ENCODE results near the gene PRRX2. TPM values are rescaled to one million over a fixed set of nuclear protein-coding genes. Genes with fewer than 3 reads are reported as not detected.

Gene PRRX2
- total RNA-seq, 1 donor = 27.5 TPM

DNA sequence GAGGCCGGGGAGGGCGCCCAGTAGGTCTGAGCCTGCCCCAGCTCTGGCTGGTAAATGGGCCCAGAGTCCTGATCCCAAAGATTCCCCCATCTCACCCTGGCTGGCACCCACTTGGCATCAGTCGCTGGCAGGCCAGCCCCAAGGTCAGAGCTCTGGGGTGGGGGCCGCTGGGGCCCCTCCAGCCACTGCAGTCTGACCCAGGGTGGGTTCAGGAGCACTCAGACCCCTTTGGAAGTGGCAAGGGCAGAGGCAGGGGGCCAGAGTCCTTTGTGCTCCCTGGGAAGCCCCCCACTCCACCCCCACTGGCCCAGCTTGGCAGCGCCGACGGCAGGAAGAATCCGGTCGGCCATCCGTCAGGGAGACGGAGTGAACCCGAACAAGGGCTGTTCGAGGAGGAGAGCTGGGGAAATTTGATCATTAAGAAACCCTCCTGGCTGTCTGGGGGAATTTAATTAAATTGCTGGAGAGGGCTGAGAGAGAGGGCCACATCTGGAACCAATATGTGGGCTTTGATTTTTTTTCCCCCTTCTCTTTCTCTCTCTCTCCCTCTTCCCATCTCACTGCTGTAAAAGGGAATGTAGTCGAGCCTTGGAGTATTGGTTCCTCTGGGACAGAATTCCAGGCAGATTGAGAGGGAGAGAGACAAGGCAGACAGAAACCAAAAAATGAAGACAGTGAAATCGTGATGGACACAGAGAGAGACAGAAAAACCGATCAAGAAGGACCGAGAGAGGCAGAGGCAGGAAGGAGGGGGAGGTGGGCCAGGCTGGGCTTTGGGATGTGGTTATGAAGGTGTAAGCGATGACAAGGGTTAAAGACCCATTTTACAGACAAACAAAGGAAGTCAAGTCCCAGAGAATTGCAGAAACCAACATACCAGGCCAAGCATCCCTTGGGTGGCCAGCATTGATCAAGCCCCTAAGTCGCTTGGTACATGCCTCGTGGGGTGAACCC lies 15.4 kb upstream of the PRRX2 start:
- Histone ChIP-seq H3K9me3 (ENCODE audit: low read depth, low read length) (no peaks in the 10 kb centered on the region), H3K79me2 (ENCODE audit: insufficient read depth, low read length) (no peaks in the 10 kb centered on the region), H2AFZ (ENCODE audit: low read length) (no peak overlapping the region), H3K4me3 (ENCODE audit: insufficient read depth, low read length) (no peak overlapping the region), H3K36me3 (ENCODE audit: insufficient read depth, low read length) (no peaks in the 10 kb centered on the region), H4K20me1 (ENCODE audit: insufficient read depth, low read length) (no peaks in the 10 kb centered on the region), H3K4me2 (ENCODE audit: insufficient read depth, low read length) (no peak overlapping the region), H3K27me3 (ENCODE audit: insufficient read depth, low read length) (no peaks in the 10 kb centered on the region), H3K27ac (ENCODE audit: low read depth, low read length) (no peak overlapping the region), H3K4me1 (ENCODE audit: insufficient read depth, low read length) (peaks cover 16% of the 10 kb centered on the region)
- DNase-seq (ENCODE audit: insufficient read length, low spot score, missing footprints) = no peak
- TF ChIP-seq, protein P1, sequence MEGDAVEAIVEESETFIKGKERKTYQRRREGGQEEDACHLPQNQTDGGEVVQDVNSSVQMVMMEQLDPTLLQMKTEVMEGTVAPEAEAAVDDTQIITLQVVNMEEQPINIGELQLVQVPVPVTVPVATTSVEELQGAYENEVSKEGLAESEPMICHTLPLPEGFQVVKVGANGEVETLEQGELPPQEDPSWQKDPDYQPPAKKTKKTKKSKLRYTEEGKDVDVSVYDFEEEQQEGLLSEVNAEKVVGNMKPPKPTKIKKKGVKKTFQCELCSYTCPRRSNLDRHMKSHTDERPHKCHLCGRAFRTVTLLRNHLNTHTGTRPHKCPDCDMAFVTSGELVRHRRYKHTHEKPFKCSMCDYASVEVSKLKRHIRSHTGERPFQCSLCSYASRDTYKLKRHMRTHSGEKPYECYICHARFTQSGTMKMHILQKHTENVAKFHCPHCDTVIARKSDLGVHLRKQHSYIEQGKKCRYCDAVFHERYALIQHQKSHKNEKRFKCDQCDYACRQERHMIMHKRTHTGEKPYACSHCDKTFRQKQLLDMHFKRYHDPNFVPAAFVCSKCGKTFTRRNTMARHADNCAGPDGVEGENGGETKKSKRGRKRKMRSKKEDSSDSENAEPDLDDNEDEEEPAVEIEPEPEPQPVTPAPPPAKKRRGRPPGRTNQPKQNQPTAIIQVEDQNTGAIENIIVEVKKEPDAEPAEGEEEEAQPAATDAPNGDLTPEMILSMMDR (IDR thresholded peaks at IDR 0.05; ENCODE audit: extremely low read depth, low read depth, low read length) = no peak

DNA sequence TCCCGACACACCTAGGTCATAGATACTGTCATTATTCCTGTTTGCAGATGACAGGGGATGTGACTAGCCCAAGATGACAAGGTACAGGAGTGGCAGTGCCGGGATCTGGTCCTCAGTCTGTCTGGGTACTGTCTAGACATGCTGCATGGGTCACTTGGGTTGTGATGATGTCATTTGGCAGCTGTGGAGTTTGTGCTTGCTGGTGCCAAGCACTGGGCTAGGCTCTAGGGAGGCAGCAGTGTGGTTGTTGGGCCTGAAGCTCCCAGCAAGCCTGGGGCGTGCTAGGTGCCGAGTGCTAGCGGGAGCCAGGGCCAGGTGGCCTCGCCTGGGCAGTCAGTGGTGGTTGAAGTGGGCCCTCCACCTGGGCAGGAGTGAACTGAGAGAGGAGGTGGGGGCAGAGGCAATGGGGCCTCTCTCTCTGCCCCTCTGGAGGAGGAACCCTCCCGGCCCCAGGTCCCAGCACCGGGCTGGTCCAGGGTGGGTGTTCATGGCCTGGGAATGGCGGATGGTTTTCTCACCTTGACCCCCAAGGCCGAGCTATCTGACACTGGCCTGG lies 14.7 kb upstream of the PRRX2 start:
- DNase-seq (ENCODE audit: insufficient read length, low spot score, missing footprints) = peak; percentile 92

DNA sequence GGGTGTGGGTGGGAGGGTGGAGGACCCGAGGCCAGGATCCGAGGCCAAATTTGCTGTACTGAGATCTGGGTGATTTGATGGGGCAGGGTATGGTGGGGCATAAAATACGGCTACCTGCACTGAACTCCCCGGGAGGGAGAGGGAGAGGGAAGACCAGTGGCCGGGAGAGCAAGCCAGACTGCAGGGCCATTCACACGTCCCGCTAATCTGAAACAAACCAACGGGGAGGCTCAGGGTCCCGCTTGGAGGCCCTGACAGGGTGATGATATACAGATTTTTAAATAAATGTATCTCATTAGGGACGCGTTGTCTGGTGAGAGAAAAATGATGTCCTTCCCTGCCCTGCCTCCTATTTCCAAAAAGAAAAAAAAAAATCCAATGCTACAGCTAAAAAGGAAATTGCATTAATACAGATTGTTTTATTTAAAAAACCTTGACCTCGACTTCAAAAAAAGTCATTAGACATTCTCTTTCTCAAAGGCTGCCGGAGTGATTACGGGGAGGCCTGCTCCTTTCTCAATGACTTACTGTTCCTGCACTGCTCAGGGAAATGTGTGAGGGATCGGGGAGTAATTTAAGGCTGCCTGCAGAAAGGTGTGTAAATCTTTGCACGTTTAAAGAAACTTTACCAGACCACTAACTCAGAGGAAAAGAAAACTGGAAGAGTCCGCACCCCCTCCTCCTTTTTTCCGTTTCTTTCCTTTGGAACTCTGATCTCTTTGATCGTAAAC lies 11.5 kb upstream of the PRRX2 start:
- no peak overlapping the region for H3K27ac ChIP-seq (ENCODE audit: low read depth, low read length)
- no peak overlapping the region for H2AFZ ChIP-seq (ENCODE audit: low read length)
- H4K20me1 ChIP-seq (ENCODE audit: insufficient read depth, low read length) = no peaks in the 10 kb centered on the region
- H3K36me3 ChIP-seq (ENCODE audit: insufficient read depth, low read length) = no peaks in the 10 kb centered on the region
- no peaks in the 10 kb centered on the region for H3K9me3 ChIP-seq (ENCODE audit: low read depth, low read length)
- no peak overlapping the region for H3K4me2 ChIP-seq (ENCODE audit: insufficient read depth, low read length)
- H3K4me1 ChIP-seq (ENCODE audit: insufficient read depth, low read length) = peaks cover 18% of the 10 kb centered on the region
- H3K4me3 ChIP-seq (ENCODE audit: insufficient read depth, low read length) = no peak overlapping the region
- no peak for DNase-seq (ENCODE audit: insufficient read length, low spot score, missing footprints)
- no peaks in the 10 kb centered on the region for H3K79me2 ChIP-seq (ENCODE audit: insufficient read depth, low read length)
- peaks cover 6% of the 10 kb centered on the region for H3K27me3 ChIP-seq (ENCODE audit: insufficient read depth, low read length)
- TF ChIP-seq, protein P1 (IDR thresholded peaks at IDR 0.05; ENCODE audit: extremely low read depth, low read depth, low read length) = no peak

More for the DNA sequence above, 14.7 kb upstream of the PRRX2 start:
- Histone ChIP-seq H3K4me3 (ENCODE audit: insufficient read depth, low read length) (no peak overlapping the region), H3K36me3 (ENCODE audit: insufficient read depth, low read length) (no peaks in the 10 kb centered on the region), H3K4me1 (ENCODE audit: insufficient read depth, low read length) (peaks cover 16% of the 10 kb centered on the region), H3K79me2 (ENCODE audit: insufficient read depth, low read length) (no peaks in the 10 kb centered on the region), H4K20me1 (ENCODE audit: insufficient read depth, low read length) (no peaks in the 10 kb centered on the region), H2AFZ (ENCODE audit: low read length) (no peak overlapping the region), H3K4me2 (ENCODE audit: insufficient read depth, low read length) (no peak overlapping the region), H3K27me3 (ENCODE audit: insufficient read depth, low read length) (peaks cover 6% of the 10 kb centered on the region), H3K9me3 (ENCODE audit: low read depth, low read length) (no peaks in the 10 kb centered on the region), H3K27ac (ENCODE audit: low read depth, low read length) (no peak overlapping the region)
- TF ChIP-seq, protein P1 (IDR thresholded peaks at IDR 0.05; ENCODE audit: extremely low read depth, low read depth, low read length) = no peak

Measured in osteoblast (primary cell).